Measurements from ENCODE around the gene SLC2A4RG. TPM values are rescaled to one million over a fixed set of nuclear protein-coding genes. Genes with fewer than 3 reads are reported as not detected.

SLC2A4RG gene
- total and polyA plus RNA-seq, 2 of the 13 experiments (the other 11 are each of a cell fraction or from before 2014, with no cell fraction given) = 91.4 to 95.9 TPM

GRCh38 chr20:63708301-63709148, 31.1 kb upstream of the SLC2A4RG start (continued):
- TF ChIP-seq CERS6 (CRISPR knock-in tag; IDR thresholded peaks at IDR 0.05) = peak; percentile 86; the same call in 1 of the 2 replicates
- no peak for TF ChIP-seq ATF7-NPFF (CRISPR knock-in tag; IDR thresholded peaks at IDR 0.05; ENCODE audit: low read depth)
- peak; percentile 91 for TF ChIP-seq PREB (CRISPR knock-in tag; IDR thresholded peaks at IDR 0.05)
- no peak for TF ChIP-seq ZNF382 (CRISPR knock-in tag; IDR thresholded peaks at IDR 0.05; ENCODE audit: borderline replicate concordance)
- TF ChIP-seq HOXA3 (CRISPR knock-in tag; IDR thresholded peaks at IDR 0.05) = no peak
- peak; percentile 82 for TF ChIP-seq ZKSCAN1 (IDR thresholded peaks at IDR 0.05; ENCODE audit: low read length)
- TF ChIP-seq CTCF (CRISPR knock-in tag; IDR thresholded peaks at IDR 0.05) = peak; percentile 30
- 0 out of 2 replicates have a peak, but pooled peaks have one; percentile 7 for TF ChIP-seq ZNF724P (CRISPR knock-in tag; IDR thresholded peaks at IDR 0.05; ENCODE audit: borderline replicate concordance)
- TF ChIP-seq NR0B2 (CRISPR knock-in tag; IDR thresholded peaks at IDR 0.05) = no peak
- TF ChIP-seq RNF2 (conservative IDR thresholded peaks at IDR 0.05; ENCODE audit: low read depth) = peak; percentile 43; the same call in 1 of the 2 replicates
- peak; percentile 34 for TF ChIP-seq HNRNPLL (IDR thresholded peaks at IDR 0.05; ENCODE audit: low read depth, low read length, poor library complexity, severe bottlenecking)
- TF ChIP-seq PAWR (CRISPR knock-in tag; IDR thresholded peaks at IDR 0.05; ENCODE audit: borderline replicate concordance) = peak; percentile 78; the same call in 1 of the 2 replicates
- TF ChIP-seq ZBTB46 (CRISPR knock-in tag; IDR thresholded peaks at IDR 0.05; ENCODE audit: borderline replicate concordance) = 0 out of 2 replicates have a peak, but pooled peaks have one; percentile 77
- TF ChIP-seq ATAD3A (CRISPR knock-in tag; IDR thresholded peaks at IDR 0.05) = 0 out of 2 replicates have a peak, but pooled peaks have one; percentile 52
- 0 out of 2 replicates have a peak, but pooled peaks have one; percentile 19 for TF ChIP-seq ZBTB14 (CRISPR knock-in tag; IDR thresholded peaks at IDR 0.05)
- TF ChIP-seq KAT2B (IDR thresholded peaks at IDR 0.05; ENCODE audit: borderline replicate concordance, low read depth, low read length) = no peak
- TF ChIP-seq HNRNPL (IDR thresholded peaks at IDR 0.05; ENCODE audit: low read depth, low read length) = peak; percentile 63; the same call in 1 of the 2 replicates
- TF ChIP-seq ZNF343 (CRISPR knock-in tag; IDR thresholded peaks at IDR 0.05) = peak; percentile 71; the same call in 1 of the 2 replicates
- no peak for TF ChIP-seq TFDP1 (CRISPR knock-in tag; IDR thresholded peaks at IDR 0.05; ENCODE audit: borderline replicate concordance)

Data from HepG2 (cell line).